Naive thymus-derived CD8-positive, alpha-beta T cell (primary cell): ENCODE measurements around the gene PIK3CA. TPM values are rescaled to one million over a fixed set of nuclear protein-coding genes. Genes with fewer than 3 reads are reported as not detected.
"Not testable (repeated sequence)": the region's sequence is repeated elsewhere in the genome, so short reads cannot be mapped to it uniquely, and the experiment has no call there.

Experiments used
- ATAC-seq, 2 donors: fragments of 150-1000 bp; cut with Tn5 transposase in 1 of 2; sonication (Bioruptor Pico), chemical (Tn5 transposase) in 1 of 2; 1 replicate in 1 of 2; 2 replicates in 1 of 2; pipeline ENCODE4 v1.10.0; 2021; ENCODE audit warnings: mild to moderate bottlenecking in 2 of 2, moderate library complexity in 2 of 2
- POLR2A ChIA-PET: fragments of 350-600 bp; sonication (Branson Sonifier 250); formaldehyde crosslinking; loops from one replicate; lab custom pipeline; 2021; ENCODE audit warnings: antibody characterized with exemption; lab: Charles Lee
- DNase-seq, 10 donors: peaks; one replicate each; pipeline versions ENCODE4 v3.0.0 to v3.0.0-alpha.2; 2020 to 2022
- H3K27ac Mint-ChIP-seq, 10 donors: one replicate each; pipeline ENCODE4 v1.8.0; 2020 to 2022; ENCODE audit warnings: mild to moderate bottlenecking in 10 of 10, mixed read lengths in 10 of 10, moderate library complexity in 4 of 10, inconsistent platforms in 1 of 10
- H3K27me3 Mint-ChIP-seq, 5 donors: one replicate each; pipeline ENCODE4 v1.8.0; 2021 to 2022; ENCODE audit warnings: mixed read lengths in 5 of 5
- H3K36me3 Mint-ChIP-seq, 3 donors: one replicate each; pipeline ENCODE4 v1.8.0; 2020 to 2022; ENCODE audit warnings: mixed read lengths in 3 of 3, mild to moderate bottlenecking in 2 of 3, inconsistent platforms in 1 of 3
- H3K4me1 Mint-ChIP-seq, 4 donors: one replicate each; pipeline ENCODE4 v1.8.0; 2021 to 2022; ENCODE audit warnings: mixed read lengths in 4 of 4
- H3K4me3 Mint-ChIP-seq, 10 donors: one replicate each; pipeline ENCODE4 v1.8.0; 2020 to 2022; ENCODE audit warnings: mild to moderate bottlenecking in 10 of 10, mixed read lengths in 10 of 10, moderate library complexity in 6 of 10, inconsistent platforms in 1 of 10
- H3K9me3 Mint-ChIP-seq, 9 donors: one replicate each; pipeline ENCODE4 v1.8.0; 2020 to 2022; ENCODE audit warnings: mixed read lengths in 9 of 9, mild to moderate bottlenecking in 3 of 9, inconsistent platforms in 1 of 9, moderate library complexity in 1 of 9
- polyA plus RNA-seq, 3 donors: library from polyadenylated mRNA; unstranded; fragments of 300-500 nt; fragmentation: Illumina TruSeq; gene quantifications; one replicate each; pipeline ENCODE4 v1.2.3, GENCODE V29; 2021
- total RNA-seq, 8 experiments: library from RNA in 2 of 8; stranded (reverse) in 2 of 8; gene quantifications; one replicate each; pipeline ENCODE4 v1.2.3 and lab custom pipeline; 2021 to 2026

The PIK3CA gene
- total and polyA plus RNA-seq, 5 experiments from 2014 or later: 11.4 to 50.7 (median 20.3) TPM

- Mint-ChIP-seq H3K27me3 (no peaks in the 10 kb centered on the region), H3K27ac (no peak overlapping the region), H3K9me3 (peaks cover 4 to 37% (median 19%) of the 10 kb centered on the region in 9 donors), H3K36me3 (peaks cover 0 to 23% (median 0%) of the 10 kb centered on the region in 3 donors), H3K4me3 (no peak overlapping the region), H3K4me1 (peaks cover 15 to 23% (median 18%) of the 10 kb centered on the region in 4 donors)
- POLR2A ChIA-PET: no interaction called here
- ATAC-seq (no peak), DNase-seq (no peak)
Observed at GRCh38 chr3:179256813-179257212, 108.7 kb downstream of the PIK3CA start.

GRCh38 chr3:179257742-179258141 is 109.6 kb downstream of the PIK3CA start:
- H3K27ac Mint-ChIP-seq, ATAC-seq, POLR2A ChIA-PET, DNase-seq, H3K4me3 Mint-ChIP-seq, H3K27me3 Mint-ChIP-seq: not testable (repeated sequence)
- peaks cover 0 to 23% (median 0%) of the 10 kb centered on the region in 3 donors for H3K36me3 Mint-ChIP-seq
- peaks cover 4 to 37% (median 19%) of the 10 kb centered on the region in 9 donors for H3K9me3 Mint-ChIP-seq
- H3K4me1 Mint-ChIP-seq: peaks cover 15 to 23% (median 21%) of the 10 kb centered on the region in 4 donors

DNA sequence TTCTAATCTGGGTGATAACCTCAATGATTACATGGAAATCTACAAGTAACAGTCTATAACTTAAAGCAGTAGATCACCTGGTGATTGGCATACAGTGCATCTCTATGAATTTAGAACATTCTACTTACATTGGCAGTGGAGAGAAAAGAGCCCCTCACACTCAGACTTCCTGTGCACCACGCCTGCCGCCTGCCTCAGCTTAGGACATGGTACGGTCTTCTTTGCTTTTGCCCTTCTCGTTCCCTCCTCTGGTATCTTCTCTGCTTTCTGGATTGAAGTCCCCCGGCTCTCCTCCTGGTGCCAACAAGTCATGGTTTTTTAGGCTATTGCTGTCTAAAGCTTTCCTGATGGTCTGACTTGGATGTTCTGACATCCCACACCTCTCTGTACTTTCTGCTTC is 110.7 kb downstream of the PIK3CA start:
- Mint-ChIP-seq H3K9me3 (peaks cover 4 to 37% (median 19%) of the 10 kb centered on the region in 9 donors), H3K36me3 (peaks cover 0 to 23% (median 0%) of the 10 kb centered on the region in 3 donors), H3K4me3 (peak overlapping the region in 1 of 10 donors; percentile 5), H3K4me1 (peaks cover 15 to 23% (median 21%) of the 10 kb centered on the region in 4 donors), H3K27me3 (no peaks in the 10 kb centered on the region), H3K27ac (peak overlapping the region in 3 of 10 donors; percentile 7 to 79 (median 44))
- ATAC-seq: no peak
- POLR2A ChIA-PET: no interaction called here
- DNase-seq: no peak

DNA sequence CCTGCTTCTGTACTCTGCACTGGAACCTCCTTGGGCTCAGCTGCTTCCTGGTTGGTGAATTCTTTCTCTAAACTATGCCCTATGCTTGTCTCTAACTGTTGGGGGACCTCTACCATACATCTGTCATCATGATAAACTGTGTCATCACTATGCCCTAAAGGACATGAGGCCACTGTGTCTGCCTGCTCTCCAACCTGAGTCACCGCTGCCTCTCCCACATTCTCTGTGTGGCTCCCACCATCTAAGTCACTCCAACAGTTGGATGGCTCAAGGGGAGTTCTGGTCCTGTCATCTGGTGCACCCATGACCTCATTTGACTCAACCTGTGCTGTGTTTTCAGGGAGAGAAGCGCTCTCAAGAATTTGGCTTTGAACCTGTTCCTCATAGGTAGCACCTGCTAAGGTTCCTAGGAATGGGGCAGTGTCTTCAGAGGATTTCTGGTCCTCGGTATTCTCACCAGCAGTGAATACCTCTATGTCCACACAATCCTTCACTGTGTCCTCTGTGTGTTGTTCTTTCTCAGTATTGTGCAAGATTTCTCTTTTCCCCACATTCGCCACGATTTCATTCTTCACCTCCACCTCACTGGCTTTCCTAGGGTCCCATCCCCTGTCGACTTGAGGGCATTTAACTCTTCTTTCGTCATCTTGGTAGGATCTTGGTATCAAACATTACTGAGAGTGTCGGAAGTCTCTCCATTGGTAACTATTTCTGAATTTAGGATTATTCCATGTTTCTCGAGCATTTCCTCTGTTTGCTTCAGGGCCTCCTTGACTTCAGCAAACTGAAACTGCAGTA is 112.0 kb downstream of the PIK3CA start:
- Mint-ChIP-seq H3K4me1 (peaks cover 15 to 23% (median 22%) of the 10 kb centered on the region in 4 donors), H3K27ac (peak overlapping the region in 8 of 10 donors; percentile 13 to 81 (median 52)), H3K36me3 (peaks cover 0 to 23% (median 0%) of the 10 kb centered on the region in 3 donors), H3K4me3 (peak overlapping the region; percentile 60 to 82 (median 74)), H3K9me3 (peaks cover 4 to 37% (median 19%) of the 10 kb centered on the region in 9 donors)
- DNase-seq, H3K27me3 Mint-ChIP-seq, ATAC-seq: not testable (repeated sequence)
- POLR2A ChIA-PET: interaction anchor here (1.5 kb wide), 1 partner anchor 113 kb away, joined by 5 read pairs; the partner anchor contains the start of gene PIK3CA

DNA sequence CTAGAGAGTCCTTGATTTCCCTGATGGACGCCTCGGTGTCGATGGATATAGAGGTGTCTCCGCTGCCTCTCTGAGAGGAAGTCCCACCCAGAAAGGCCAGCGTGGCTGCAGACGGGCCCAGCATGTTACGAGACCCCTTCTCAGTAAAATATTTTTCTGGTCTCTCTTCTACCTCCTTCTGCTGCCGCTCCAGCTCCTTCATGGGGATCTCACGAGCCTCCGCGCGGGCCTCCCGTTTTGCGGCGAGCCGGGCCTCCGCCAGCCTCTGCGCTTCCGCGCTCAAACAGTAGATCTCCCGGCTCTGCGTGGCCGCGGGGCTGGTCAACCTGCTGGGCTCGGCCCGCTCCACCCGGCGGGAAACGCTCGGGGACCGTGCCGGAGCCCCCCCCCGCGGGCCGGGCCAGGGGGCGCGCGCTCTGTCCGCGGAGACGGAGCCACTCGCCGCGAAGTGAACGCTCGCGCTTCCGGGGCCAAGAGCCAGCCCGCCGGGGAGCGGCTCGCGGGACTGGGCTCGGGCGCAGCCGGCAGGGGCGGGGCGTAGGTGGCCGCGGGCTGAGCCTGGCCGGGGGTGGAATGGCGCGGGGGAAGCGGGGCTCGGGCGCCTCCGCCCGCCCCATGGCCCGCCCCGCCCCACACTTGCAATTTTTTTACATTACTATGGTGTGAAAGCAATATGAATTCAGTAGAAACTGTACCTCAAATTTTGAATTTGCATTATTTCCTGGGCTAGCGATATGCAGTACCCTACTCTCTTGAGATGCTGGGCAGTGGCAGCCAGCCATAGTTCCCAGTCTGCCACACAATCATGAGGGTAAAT is 113.0 kb downstream of the PIK3CA start:
- H3K27ac Mint-ChIP-seq: peak overlapping the region in 9 of 10 donors; percentile 15 to 81 (median 72)
- ATAC-seq (peak; percentile 96 to 98), DNase-seq (peak; percentile 51 to 78 (median 63))
- H3K4me1 Mint-ChIP-seq: peaks cover 11 to 30% (median 22%) of the 10 kb centered on the region in 4 donors
- peaks cover 0 to 19% (median 0%) of the 10 kb centered on the region in 3 donors for H3K36me3 Mint-ChIP-seq
- POLR2A ChIA-PET: interaction anchor here (0.9 to 1.5 kb wide), 2 partner anchors 112 to 114 kb away, joined by 3 to 5 read pairs; partner anchors contain the start of gene PIK3CA
- H3K4me3 Mint-ChIP-seq: peak overlapping the region; percentile 65 to 87 (median 82)
- H3K9me3 Mint-ChIP-seq: peaks cover 4 to 29% (median 19%) of the 10 kb centered on the region in 9 donors
- H3K27me3 Mint-ChIP-seq: peaks cover 0 to 1% (median 0%) of the 10 kb centered on the region in 5 donors

- peaks cover 11 to 38% (median 22%) of the 10 kb centered on the region in 4 donors for H3K4me1 Mint-ChIP-seq
- POLR2A ChIA-PET: no interaction called here
- H3K27ac Mint-ChIP-seq: no peak overlapping the region
- DNase-seq (no peak), ATAC-seq (no peak)
- peaks cover 4 to 24% (median 18%) of the 10 kb centered on the region in 9 donors for H3K9me3 Mint-ChIP-seq
- H3K36me3 Mint-ChIP-seq: peaks cover 0 to 19% (median 0%) of the 10 kb centered on the region in 3 donors
- peaks cover 0 to 5% (median 3%) of the 10 kb centered on the region in 5 donors for H3K27me3 Mint-ChIP-seq
- no peak overlapping the region for H3K4me3 Mint-ChIP-seq
Observed at GRCh38 chr3:179263134-179263533, 115.0 kb downstream of the PIK3CA start.

GRCh38 chr3:179264449-179264848 is 116.3 kb downstream of the PIK3CA start:
- no peak overlapping the region for H3K27ac Mint-ChIP-seq
- peaks cover 0 to 14% (median 9%) of the 10 kb centered on the region in 9 donors for H3K9me3 Mint-ChIP-seq
- DNase-seq: no peak
- peaks cover 0 to 13% (median 0%) of the 10 kb centered on the region in 3 donors for H3K36me3 Mint-ChIP-seq
- H3K27me3 Mint-ChIP-seq: peaks cover 0 to 16% (median 4%) of the 10 kb centered on the region in 5 donors
- H3K4me3 Mint-ChIP-seq: peak overlapping the region in 1 of 10 donors; percentile 4
- POLR2A ChIA-PET: no interaction called here
- ATAC-seq: no peak
- H3K4me1 Mint-ChIP-seq: peaks cover 8 to 34% (median 16%) of the 10 kb centered on the region in 4 donors

DNA sequence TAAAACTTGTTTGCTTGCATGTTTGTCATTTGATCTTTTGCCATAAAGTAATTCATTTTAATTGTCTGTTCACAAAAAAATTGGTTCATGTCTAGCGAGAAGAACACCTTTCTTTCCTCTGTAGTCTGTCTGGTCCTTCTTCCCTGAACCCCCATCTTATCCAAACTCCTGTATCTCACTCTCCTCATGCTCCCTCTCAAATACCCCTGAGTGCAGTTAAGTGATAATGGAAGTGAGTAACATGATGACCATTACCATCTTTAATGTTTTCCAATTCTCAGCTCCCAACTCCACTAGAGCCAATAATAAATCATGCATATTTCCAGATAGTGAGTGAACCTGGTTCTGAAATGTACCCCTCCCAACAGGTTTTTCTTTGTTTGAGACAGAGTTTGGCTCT is 116.9 kb downstream of the PIK3CA start:
- POLR2A ChIA-PET: no interaction called here
- Mint-ChIP-seq H3K36me3 (peaks cover 0 to 7% (median 0%) of the 10 kb centered on the region in 3 donors), H3K27ac (peak overlapping the region in 1 of 10 donors; percentile 60), H3K4me3 (no peak overlapping the region), H3K9me3 (peaks cover 0 to 8% (median 4%) of the 10 kb centered on the region in 9 donors), H3K27me3 (peaks cover 0 to 19% (median 4%) of the 10 kb centered on the region in 5 donors), H3K4me1 (peaks cover 3 to 34% (median 10%) of the 10 kb centered on the region in 4 donors)
- ATAC-seq (no peak), DNase-seq (no peak)

DNA sequence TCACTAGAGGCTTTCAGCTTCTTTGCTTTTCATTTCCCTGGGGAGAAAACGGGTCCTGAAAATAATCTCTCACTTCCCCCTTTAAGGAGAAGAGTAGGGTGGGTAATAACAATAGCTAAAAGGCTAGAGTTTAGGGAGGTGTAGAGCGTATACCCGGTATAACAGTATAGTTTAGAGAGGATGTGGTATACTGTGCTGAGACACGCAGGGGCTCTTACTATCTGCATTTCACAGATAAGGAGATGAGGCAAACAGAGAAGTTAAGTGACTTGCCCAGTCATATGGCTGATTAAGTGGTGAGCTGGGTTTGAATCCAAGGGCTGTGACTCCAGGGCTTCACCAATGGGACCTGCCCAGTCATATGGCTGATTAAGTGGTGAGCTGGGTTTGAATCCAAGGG is 117.7 kb downstream of the PIK3CA start:
- peaks cover 0 to under 1% (median 0%) of the 10 kb centered on the region in 9 donors for H3K9me3 Mint-ChIP-seq

DNA sequence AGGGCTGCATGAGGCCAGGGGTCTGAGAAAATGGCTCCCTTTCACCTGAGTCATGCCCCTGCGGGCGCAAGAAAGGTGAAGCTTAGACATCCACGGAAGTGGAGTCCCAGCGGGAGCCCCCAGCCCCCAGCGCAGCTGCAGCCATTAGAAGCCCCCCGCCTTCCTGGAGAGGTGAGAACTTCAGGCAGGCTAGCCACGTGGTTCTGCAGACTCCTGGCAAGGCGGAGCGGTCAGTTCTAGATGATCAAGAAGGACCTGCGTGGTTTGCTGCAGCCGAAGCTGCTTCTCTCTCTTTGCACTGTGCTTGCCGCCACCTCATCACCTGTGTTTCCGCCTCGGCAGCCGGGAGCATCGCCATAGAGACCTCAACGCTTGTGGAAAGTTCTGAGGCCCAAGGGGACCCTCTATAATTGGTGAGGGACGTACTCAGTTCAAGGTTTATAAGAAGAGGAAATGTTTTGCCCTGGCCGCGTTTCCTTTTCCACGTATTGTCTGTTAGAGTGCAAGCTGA is 118.6 kb downstream of the PIK3CA start:
- Mint-ChIP-seq H3K9me3 (no peaks in the 10 kb centered on the region), H3K27ac (no peak overlapping the region), H3K4me1 (peaks cover 0 to 23% (median 0%) of the 10 kb centered on the region in 4 donors), H3K27me3 (peaks cover 0 to 19% (median 4%) of the 10 kb centered on the region in 5 donors), H3K36me3 (no peaks in the 10 kb centered on the region), H3K4me3 (peak overlapping the region in 1 of 10 donors; percentile 19)
- no peak for DNase-seq
- POLR2A ChIA-PET: no interaction called here
- no peak for ATAC-seq

More for the DNA sequence above, 117.7 kb downstream of the PIK3CA start:
- H3K4me3 Mint-ChIP-seq: no peak overlapping the region
- H3K27me3 Mint-ChIP-seq: peaks cover 0 to 19% (median 4%) of the 10 kb centered on the region in 5 donors
- H3K27ac Mint-ChIP-seq: no peak overlapping the region
- peaks cover under 1 to 27% (median 2%) of the 10 kb centered on the region in 4 donors for H3K4me1 Mint-ChIP-seq
- ATAC-seq (no peak), DNase-seq (no peak)
- POLR2A ChIA-PET: no interaction called here
- H3K36me3 Mint-ChIP-seq: peaks cover 0 to under 1% (median 0%) of the 10 kb centered on the region in 3 donors

DNA sequence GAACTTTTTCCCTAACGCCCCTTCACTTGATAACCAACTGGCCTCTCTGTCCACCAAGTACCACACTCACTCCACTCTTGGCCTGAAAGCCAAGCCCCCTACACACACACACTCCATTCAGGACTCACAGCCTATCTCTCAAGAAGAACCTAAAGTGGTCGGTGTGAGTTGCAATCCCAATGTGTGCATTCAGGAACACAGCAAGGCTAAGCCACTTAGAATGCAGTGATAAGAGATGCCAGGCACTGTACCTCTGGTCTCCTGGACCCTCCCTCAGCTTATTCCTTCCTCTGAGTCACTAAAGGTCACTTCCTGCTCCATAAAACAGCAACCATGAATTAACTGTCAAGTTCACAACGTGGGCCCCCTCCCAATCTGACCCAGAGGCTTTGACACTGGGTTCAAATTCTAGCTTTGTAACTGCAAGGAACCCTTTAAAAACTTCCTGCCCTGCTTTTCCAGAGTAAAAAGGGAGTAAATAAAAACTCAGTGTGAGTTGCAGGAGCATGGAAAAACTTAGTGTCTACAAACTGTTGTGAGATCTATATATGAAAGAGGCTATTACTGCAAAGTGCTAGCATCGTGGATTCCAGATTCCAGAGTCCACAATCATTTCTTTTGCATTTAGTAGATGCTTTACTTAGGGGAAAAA is 120.4 kb downstream of the PIK3CA start:
- ATAC-seq: no peak
- Mint-ChIP-seq H3K9me3 (no peaks in the 10 kb centered on the region), H3K27me3 (peaks cover 0 to 19% (median 4%) of the 10 kb centered on the region in 5 donors), H3K27ac (no peak overlapping the region), H3K4me3 (no peak overlapping the region), H3K36me3 (no peaks in the 10 kb centered on the region), H3K4me1 (peaks cover 0 to 18% (median 1%) of the 10 kb centered on the region in 4 donors)
- POLR2A ChIA-PET: no interaction called here
- DNase-seq: no peak
